Measurements from ENCODE around the gene EVA1C. TPM values are rescaled to one million over a fixed set of nuclear protein-coding genes. Genes with fewer than 3 reads are reported as not detected.

EVA1C gene
- total RNA-seq, 1 experiment from 2014 or later: 22.2 TPM

DNA sequence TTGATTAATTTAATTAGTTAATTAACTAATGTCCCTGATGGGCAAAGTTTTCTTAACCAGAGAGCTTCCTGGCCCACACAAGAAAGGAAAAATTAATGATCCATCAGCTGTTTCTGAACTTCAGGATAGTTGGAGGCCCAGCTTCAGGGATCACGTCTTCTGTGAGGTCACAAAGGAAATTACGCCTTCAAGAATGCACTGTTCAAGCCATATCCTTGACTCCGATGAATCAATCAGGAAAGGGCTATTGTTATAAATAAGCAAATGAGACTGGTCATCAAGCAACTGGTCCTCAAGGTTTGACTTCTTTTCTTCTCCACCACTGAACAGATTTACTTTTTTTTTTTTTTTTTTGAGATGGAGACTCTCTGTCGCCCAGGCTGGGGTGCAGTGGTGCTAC lies 132.2 kb downstream of the EVA1C start:
- no peaks in the 10 kb centered on the region for H3K4me1 Mint-ChIP-seq (ENCODE audit: insufficient read depth, unreplicated experiment)
- intact Hi-C loops (cut with micrococcal nuclease): no loop called here
- ChIA-PET CTCF (interaction anchor here (0.6 kb wide), 1 partner anchor 24 kb away, joined by 3 read pairs; no protein-coding TSS in a partner anchor), POLR2A (no interaction called here)
- peaks cover 16% of the 10 kb centered on the region for H3K27me3 Mint-ChIP-seq (ENCODE audit: insufficient read depth, unreplicated experiment)
- TF ChIP-seq, protein P1, sequence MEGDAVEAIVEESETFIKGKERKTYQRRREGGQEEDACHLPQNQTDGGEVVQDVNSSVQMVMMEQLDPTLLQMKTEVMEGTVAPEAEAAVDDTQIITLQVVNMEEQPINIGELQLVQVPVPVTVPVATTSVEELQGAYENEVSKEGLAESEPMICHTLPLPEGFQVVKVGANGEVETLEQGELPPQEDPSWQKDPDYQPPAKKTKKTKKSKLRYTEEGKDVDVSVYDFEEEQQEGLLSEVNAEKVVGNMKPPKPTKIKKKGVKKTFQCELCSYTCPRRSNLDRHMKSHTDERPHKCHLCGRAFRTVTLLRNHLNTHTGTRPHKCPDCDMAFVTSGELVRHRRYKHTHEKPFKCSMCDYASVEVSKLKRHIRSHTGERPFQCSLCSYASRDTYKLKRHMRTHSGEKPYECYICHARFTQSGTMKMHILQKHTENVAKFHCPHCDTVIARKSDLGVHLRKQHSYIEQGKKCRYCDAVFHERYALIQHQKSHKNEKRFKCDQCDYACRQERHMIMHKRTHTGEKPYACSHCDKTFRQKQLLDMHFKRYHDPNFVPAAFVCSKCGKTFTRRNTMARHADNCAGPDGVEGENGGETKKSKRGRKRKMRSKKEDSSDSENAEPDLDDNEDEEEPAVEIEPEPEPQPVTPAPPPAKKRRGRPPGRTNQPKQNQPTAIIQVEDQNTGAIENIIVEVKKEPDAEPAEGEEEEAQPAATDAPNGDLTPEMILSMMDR (IDR thresholded peaks at IDR 0.05; ENCODE audit: unreplicated experiment): no peak
- no peaks in the 10 kb centered on the region for H3K9me3 Mint-ChIP-seq (ENCODE audit: unreplicated experiment)
- DNase-seq (ENCODE audit: unreplicated experiment): no peak
- no peak overlapping the region for H3K27ac Mint-ChIP-seq (ENCODE audit: low read depth, unreplicated experiment)
- no TSS peak for BruUV-seq (replicated peaks)
- H3K4me3 Mint-ChIP-seq (ENCODE audit: unreplicated experiment): no peak overlapping the region
- H3K36me3 Mint-ChIP-seq (ENCODE audit: insufficient read depth, unreplicated experiment): no peaks in the 10 kb centered on the region

DNA sequence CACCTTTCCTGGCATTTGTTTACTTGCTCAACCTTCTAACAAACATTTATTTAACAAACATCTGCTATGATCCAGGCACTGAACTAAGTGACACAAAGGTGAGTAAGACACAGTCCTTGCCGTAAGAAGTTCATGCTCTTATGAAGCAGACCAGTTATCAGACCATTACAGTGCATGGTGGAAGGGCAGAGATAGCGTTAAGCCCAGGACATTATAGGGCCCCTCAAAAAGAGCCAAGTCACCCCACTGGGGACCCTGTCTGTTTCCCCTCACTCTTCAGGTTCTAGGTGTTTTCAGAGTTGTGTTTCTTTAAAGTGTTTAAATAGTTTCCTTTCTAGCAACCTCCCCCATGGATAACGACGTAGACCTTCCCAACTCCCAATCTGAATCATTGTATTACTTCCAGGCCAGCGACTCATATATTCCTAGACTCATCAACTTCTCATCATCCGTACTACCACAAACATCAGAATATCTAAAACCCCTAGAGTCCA lies 133.5 kb downstream of the EVA1C start:
- BruUV-seq (replicated peaks): no TSS peak
- CTCF ChIA-PET: no interaction called here
- H3K36me3 Mint-ChIP-seq (ENCODE audit: insufficient read depth, unreplicated experiment): no peaks in the 10 kb centered on the region
- H3K4me1 Mint-ChIP-seq (ENCODE audit: insufficient read depth, unreplicated experiment): no peaks in the 10 kb centered on the region
- TF ChIP-seq, protein P1 (IDR thresholded peaks at IDR 0.05; ENCODE audit: unreplicated experiment): no peak
- no peak overlapping the region for H3K27ac Mint-ChIP-seq (ENCODE audit: low read depth, unreplicated experiment)
- no peaks in the 10 kb centered on the region for H3K9me3 Mint-ChIP-seq (ENCODE audit: unreplicated experiment)
- peaks cover 16% of the 10 kb centered on the region for H3K27me3 Mint-ChIP-seq (ENCODE audit: insufficient read depth, unreplicated experiment)
- no peak overlapping the region for H3K4me3 Mint-ChIP-seq (ENCODE audit: unreplicated experiment)
- intact Hi-C loops (cut with micrococcal nuclease): no loop called here
- POLR2A ChIA-PET: no interaction called here
- no peak for DNase-seq (ENCODE audit: unreplicated experiment)

DNA sequence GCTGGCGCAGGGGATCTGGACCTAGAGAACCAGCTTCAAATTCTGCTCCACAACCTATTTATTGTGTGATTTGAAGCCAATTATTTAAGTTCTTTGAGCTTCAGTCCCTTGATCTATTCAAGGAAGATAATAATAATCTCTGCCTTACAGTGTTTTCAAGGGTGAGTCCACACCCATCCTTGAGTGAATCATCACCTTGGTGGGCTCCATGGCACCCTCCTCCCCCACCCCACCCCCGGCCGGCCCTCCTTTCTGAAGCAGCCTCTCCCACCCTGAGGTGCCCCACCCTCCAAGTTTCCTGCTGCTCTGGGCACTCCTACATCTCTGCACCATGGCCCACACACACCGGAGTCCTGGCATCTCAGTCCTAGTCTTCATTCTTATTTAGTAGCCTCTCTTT lies 134.5 kb downstream of the EVA1C start:
- no peaks in the 10 kb centered on the region for H3K4me1 Mint-ChIP-seq (ENCODE audit: insufficient read depth, unreplicated experiment)
- no peak overlapping the region for H3K4me3 Mint-ChIP-seq (ENCODE audit: unreplicated experiment)
- DNase-seq (ENCODE audit: unreplicated experiment): no peak
- BruUV-seq (replicated peaks): no TSS peak
- peaks cover 16% of the 10 kb centered on the region for H3K27me3 Mint-ChIP-seq (ENCODE audit: insufficient read depth, unreplicated experiment)
- H3K27ac Mint-ChIP-seq (ENCODE audit: low read depth, unreplicated experiment): no peak overlapping the region
- POLR2A ChIA-PET: no interaction called here
- no peaks in the 10 kb centered on the region for H3K36me3 Mint-ChIP-seq (ENCODE audit: insufficient read depth, unreplicated experiment)
- intact Hi-C loops (cut with micrococcal nuclease): no loop called here
- CTCF ChIA-PET: interaction anchor here (0.6 to 1.1 kb wide), 2 partner anchors 22 to 133 kb away, joined by 3 read pairs; no protein-coding TSS in a partner anchor
- H3K9me3 Mint-ChIP-seq (ENCODE audit: unreplicated experiment): no peaks in the 10 kb centered on the region
- TF ChIP-seq, protein P1 (IDR thresholded peaks at IDR 0.05; ENCODE audit: unreplicated experiment): no peak

DNA sequence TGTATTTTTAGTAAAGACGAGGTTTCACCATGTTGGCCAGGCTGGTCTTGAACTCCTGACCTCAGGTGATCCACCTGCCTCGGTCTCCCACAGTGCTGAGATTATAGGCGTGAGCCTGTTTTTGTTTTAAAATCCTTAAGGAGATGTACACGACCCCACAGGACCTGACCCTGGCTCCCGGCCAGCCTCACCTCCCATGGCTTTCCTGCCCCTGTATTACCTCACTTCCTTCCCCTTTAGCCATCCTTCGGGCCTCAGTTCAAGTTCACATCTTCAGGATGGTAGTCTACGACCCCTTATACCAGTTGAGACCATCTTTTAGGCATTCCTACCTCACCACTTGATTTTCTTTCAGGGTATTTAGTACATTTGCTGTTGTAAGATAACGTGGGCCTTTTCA lies 136.5 kb downstream of the EVA1C start:
- TF ChIP-seq, protein P1 (IDR thresholded peaks at IDR 0.05; ENCODE audit: unreplicated experiment): no peak
- Mint-ChIP-seq H3K9me3 (ENCODE audit: unreplicated experiment) (no peaks in the 10 kb centered on the region), H3K4me3 (ENCODE audit: unreplicated experiment) (no peak overlapping the region), H3K36me3 (ENCODE audit: insufficient read depth, unreplicated experiment) (no peaks in the 10 kb centered on the region), H3K27me3 (ENCODE audit: insufficient read depth, unreplicated experiment) (peaks cover 16% of the 10 kb centered on the region), H3K27ac (ENCODE audit: low read depth, unreplicated experiment) (no peak overlapping the region), H3K4me1 (ENCODE audit: insufficient read depth, unreplicated experiment) (no peaks in the 10 kb centered on the region)
- CTCF ChIA-PET: interaction anchor here (1.2 kb wide), 1 partner anchor 22 kb away, joined by 4 read pairs; no protein-coding TSS in a partner anchor
- intact Hi-C loops (cut with micrococcal nuclease): no loop called here
- BruUV-seq (replicated peaks): no TSS peak
- POLR2A ChIA-PET: interaction anchor here (0.6 kb wide), 1 partner anchor 141 kb away, joined by 3 read pairs; no protein-coding TSS in a partner anchor
- DNase-seq (ENCODE audit: unreplicated experiment): no peak
